Measurements from ENCODE around the gene CAPSL. TPM values are rescaled to one million over a fixed set of nuclear protein-coding genes. Genes with fewer than 3 reads are reported as not detected.

CAPSL gene
- total and polyA plus RNA-seq, 9 of the 15 experiments (the other 6 are each of a cell fraction or from before 2014, with no cell fraction given) = not detected

DNA sequence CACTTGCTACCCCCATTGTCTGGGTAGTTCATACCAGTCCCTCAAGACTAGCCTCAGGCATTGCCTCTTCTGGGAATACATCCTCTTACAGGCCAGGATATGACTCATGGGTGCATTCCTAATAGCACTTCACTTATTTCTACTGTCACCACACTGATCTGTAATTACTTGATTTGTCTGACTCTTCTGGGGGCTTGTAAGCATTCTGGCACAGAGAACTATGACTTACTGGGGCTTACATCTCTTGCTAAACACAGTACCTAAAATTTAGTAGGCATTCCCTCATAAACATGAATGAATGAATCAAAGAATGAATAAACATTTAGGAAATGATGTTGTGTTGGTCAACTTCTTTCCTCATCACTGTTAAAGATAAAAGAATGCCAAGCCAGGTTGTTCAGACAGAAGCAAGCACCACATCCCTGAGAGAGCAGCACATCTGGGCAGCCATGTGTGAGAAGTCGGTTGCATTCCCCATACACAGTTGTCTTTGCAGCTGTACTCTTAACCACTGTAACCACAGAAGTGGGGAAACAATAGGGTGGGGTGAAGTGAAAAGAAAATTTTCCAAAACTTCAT is 54.1 kb downstream of the CAPSL start:
- Histone ChIP-seq H3K9me3 (replicated peaks; ENCODE audit: control insufficient read depth, insufficient read depth, low read depth, low read length) (no peaks in the 10 kb centered on the region), H3K4me1 (replicated peaks in 1 of 2; ENCODE audit: control insufficient read depth in 2 of 2, insufficient read depth in 2 of 2, low read length in 2 of 2) (no peaks in the 10 kb centered on the region), H3K36me3 (ENCODE audit: control insufficient read depth, insufficient read depth, low read length) (no peaks in the 10 kb centered on the region), H3K9ac (ENCODE audit: insufficient read depth in 1 of 2, low read depth in 2 of 2, low read length in 2 of 2) (no peak overlapping the region), H3K4me3 (no peak overlapping the region), H2AFZ (ENCODE audit: low read depth, low read length) (no peak overlapping the region), H3K9me1 (ENCODE audit: control insufficient read depth, insufficient read depth, low read length) (no peaks in the 10 kb centered on the region), H3K27me3 (ENCODE audit: control insufficient read depth in 2 of 2, insufficient read depth in 2 of 2, low read length in 2 of 2) (no peaks in the 10 kb centered on the region), H4K20me1 (replicated peaks; ENCODE audit: control insufficient read depth, insufficient read depth, low read length) (no peaks in the 10 kb centered on the region), H3K27ac (ENCODE audit: extremely low read depth, low read depth, low read length) (no peak overlapping the region), H3K4me2 (ENCODE audit: insufficient read depth, low read length) (no peak overlapping the region), H3K79me2 (ENCODE audit: control insufficient read depth, insufficient read depth, low read length) (no peaks in the 10 kb centered on the region)
- BruUV-seq (replicated peaks) = no TSS peak
- in situ Hi-C loops (cut with MboI) (no loop called here), intact Hi-C loops (cut with micrococcal nuclease) (no loop called here)
- ChIA-PET CTCF (ENCODE audit: low intra/inter-chr PET ratio) (no interaction called here), POLR2A (no interaction called here)
- FAIRE-seq = no peak
- 0% methylated on average over 1 of the region's 1 CpG for WGBS (ENCODE audit: insufficient coverage, low coverage, missing lambda C conversion rate)
- no peak for DNase-seq (ENCODE audit: extremely low read depth in 1 of 4, low spot score in 3 of 4)
- no peak for ATAC-seq
- TF ChIP-seq JUNB (CRISPR knock-in tag; conservative IDR thresholded peaks at IDR 0.05) (no peak), TAL1 (IDR thresholded peaks at IDR 0.05) (no peak), CBFB (CRISPR knock-in tag; IDR thresholded peaks at IDR 0.05) (no peak), TEAD1 (CRISPR knock-in tag; IDR thresholded peaks at IDR 0.05) (no peak), CBX2 (IDR thresholded peaks at IDR 0.05; ENCODE audit: insufficient read depth, low read length, poor library complexity, severe bottlenecking) (no peak), MAFK (IDR thresholded peaks at IDR 0.05; ENCODE audit: low read length) (no peak), ZNF551 (CRISPR knock-in tag; IDR thresholded peaks at IDR 0.05) (no peak), SMAD3 (CRISPR knock-in tag; conservative IDR thresholded peaks at IDR 0.05) (no peak), FOXA1 (IDR thresholded peaks at IDR 0.05; ENCODE audit: borderline replicate concordance) (no peak), KHSRP (IDR thresholded peaks at IDR 0.05) (no peak)
- TF ChIP-seq, protein P1, sequence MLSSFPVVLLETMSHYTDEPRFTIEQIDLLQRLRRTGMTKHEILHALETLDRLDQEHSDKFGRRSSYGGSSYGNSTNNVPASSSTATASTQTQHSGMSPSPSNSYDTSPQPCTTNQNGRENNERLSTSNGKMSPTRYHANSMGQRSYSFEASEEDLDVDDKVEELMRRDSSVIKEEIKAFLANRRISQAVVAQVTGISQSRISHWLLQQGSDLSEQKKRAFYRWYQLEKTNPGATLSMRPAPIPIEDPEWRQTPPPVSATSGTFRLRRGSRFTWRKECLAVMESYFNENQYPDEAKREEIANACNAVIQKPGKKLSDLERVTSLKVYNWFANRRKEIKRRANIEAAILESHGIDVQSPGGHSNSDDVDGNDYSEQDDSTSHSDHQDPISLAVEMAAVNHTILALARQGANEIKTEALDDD (IDR thresholded peaks at IDR 0.05) = no peak
- TF ChIP-seq, protein P2, sequence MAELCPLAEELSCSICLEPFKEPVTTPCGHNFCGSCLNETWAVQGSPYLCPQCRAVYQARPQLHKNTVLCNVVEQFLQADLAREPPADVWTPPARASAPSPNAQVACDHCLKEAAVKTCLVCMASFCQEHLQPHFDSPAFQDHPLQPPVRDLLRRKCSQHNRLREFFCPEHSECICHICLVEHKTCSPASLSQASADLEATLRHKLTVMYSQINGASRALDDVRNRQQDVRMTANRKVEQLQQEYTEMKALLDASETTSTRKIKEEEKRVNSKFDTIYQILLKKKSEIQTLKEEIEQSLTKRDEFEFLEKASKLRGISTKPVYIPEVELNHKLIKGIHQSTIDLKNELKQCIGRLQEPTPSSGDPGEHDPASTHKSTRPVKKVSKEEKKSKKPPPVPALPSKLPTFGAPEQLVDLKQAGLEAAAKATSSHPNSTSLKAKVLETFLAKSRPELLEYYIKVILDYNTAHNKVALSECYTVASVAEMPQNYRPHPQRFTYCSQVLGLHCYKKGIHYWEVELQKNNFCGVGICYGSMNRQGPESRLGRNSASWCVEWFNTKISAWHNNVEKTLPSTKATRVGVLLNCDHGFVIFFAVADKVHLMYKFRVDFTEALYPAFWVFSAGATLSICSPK (IDR thresholded peaks at IDR 0.05; ENCODE audit: borderline replicate concordance) = no peak
- TF ChIP-seq, protein P3, sequence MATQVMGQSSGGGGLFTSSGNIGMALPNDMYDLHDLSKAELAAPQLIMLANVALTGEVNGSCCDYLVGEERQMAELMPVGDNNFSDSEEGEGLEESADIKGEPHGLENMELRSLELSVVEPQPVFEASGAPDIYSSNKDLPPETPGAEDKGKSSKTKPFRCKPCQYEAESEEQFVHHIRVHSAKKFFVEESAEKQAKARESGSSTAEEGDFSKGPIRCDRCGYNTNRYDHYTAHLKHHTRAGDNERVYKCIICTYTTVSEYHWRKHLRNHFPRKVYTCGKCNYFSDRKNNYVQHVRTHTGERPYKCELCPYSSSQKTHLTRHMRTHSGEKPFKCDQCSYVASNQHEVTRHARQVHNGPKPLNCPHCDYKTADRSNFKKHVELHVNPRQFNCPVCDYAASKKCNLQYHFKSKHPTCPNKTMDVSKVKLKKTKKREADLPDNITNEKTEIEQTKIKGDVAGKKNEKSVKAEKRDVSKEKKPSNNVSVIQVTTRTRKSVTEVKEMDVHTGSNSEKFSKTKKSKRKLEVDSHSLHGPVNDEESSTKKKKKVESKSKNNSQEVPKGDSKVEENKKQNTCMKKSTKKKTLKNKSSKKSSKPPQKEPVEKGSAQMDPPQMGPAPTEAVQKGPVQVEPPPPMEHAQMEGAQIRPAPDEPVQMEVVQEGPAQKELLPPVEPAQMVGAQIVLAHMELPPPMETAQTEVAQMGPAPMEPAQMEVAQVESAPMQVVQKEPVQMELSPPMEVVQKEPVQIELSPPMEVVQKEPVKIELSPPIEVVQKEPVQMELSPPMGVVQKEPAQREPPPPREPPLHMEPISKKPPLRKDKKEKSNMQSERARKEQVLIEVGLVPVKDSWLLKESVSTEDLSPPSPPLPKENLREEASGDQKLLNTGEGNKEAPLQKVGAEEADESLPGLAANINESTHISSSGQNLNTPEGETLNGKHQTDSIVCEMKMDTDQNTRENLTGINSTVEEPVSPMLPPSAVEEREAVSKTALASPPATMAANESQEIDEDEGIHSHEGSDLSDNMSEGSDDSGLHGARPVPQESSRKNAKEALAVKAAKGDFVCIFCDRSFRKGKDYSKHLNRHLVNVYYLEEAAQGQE (IDR thresholded peaks at IDR 0.05; ENCODE audit: borderline replicate concordance) = no peak
- TF ChIP-seq, protein P3 (CRISPR knock-in tag; IDR thresholded peaks at IDR 0.05; ENCODE audit: low read depth) = no peak
